ENCODE data around the gene MDP1.

Gene MDP1

GRCh38 chr14:24262821-24263733 lies 47.2 kb upstream of the MDP1 start, which contains the start of gene TGM1:
TGM1 (minus strand) TSS chr14:24263177; CDS start chr14:24262352, 825 bp downstream.
- Histone ChIP-seq H2AFZ (ENCODE audit: low read length) (no peak within 1 kb of the TSS), H3K27ac (ENCODE audit: low read length) (no peak within 1 kb of the TSS), H3K4me1 (ENCODE audit: low read length) (no peaks in the 10 kb centered on the region), H3K4me3 (ENCODE audit: low read length) (no peak within 1 kb of the TSS), H3F3A (ENCODE audit: insufficient read depth, low read length) (no peaks in the 10 kb centered on the region), H3K27me3 (replicated peaks; ENCODE audit: insufficient read depth, low read length) (no peaks in the 10 kb centered on the region), H3K36me3 (replicated peaks; ENCODE audit: insufficient read depth, low read length) (no peaks in the 10 kb centered on the region), H3K9me3 (replicated peaks; ENCODE audit: insufficient read depth, low read length) (no peaks in the 10 kb centered on the region), H3K9ac (ENCODE audit: low read length) (no peak within 1 kb of the TSS), H3K79me2 (ENCODE audit: low read length) (no peaks in the 10 kb centered on the region), H4K20me1 (ENCODE audit: insufficient read depth, low read length) (no peaks in the 10 kb centered on the region), H3K4me2 (ENCODE audit: low read depth, low read length) (no peak within 1 kb of the TSS), H3K9me2 (replicated peaks; ENCODE audit: insufficient read depth, low read length) (no peaks in the 10 kb centered on the region)
- DNase-seq, result no peak
- TF ChIP-seq CTCF (IDR thresholded peaks at IDR 0.05; ENCODE audit: low read length) (no peak), EZH2phosphoT487 (IDR thresholded peaks at IDR 0.05; ENCODE audit: low read length) (no peak), EZH2 (optimal IDR thresholded peaks at IDR 0.05; ENCODE audit: low read depth, low read length) (no peak)

- DNase-seq, result no peak
- Histone ChIP-seq H3K27ac (ENCODE audit: low read length) (no peak overlapping the region), H3K9me3 (replicated peaks; ENCODE audit: insufficient read depth, low read length) (no peaks in the 10 kb centered on the region), H3K4me2 (ENCODE audit: low read depth, low read length) (no peak overlapping the region), H3K9me2 (replicated peaks; ENCODE audit: insufficient read depth, low read length) (no peaks in the 10 kb centered on the region), H3K4me1 (ENCODE audit: low read length) (no peaks in the 10 kb centered on the region), H4K20me1 (ENCODE audit: insufficient read depth, low read length) (no peaks in the 10 kb centered on the region), H3K4me3 (ENCODE audit: low read length) (no peak overlapping the region), H3K79me2 (ENCODE audit: low read length) (no peaks in the 10 kb centered on the region), H3K36me3 (replicated peaks; ENCODE audit: insufficient read depth, low read length) (no peaks in the 10 kb centered on the region), H3K27me3 (replicated peaks; ENCODE audit: insufficient read depth, low read length) (no peaks in the 10 kb centered on the region), H3K9ac (ENCODE audit: low read length) (no peak overlapping the region), H3F3A (ENCODE audit: insufficient read depth, low read length) (no peaks in the 10 kb centered on the region), H2AFZ (ENCODE audit: low read length) (no peak overlapping the region)
- TF ChIP-seq EZH2phosphoT487 (IDR thresholded peaks at IDR 0.05; ENCODE audit: low read length) (no peak), CTCF (IDR thresholded peaks at IDR 0.05; ENCODE audit: low read length) (no peak), EZH2 (optimal IDR thresholded peaks at IDR 0.05; ENCODE audit: low read depth, low read length) (no peak)
These were observed 46.1 kb upstream of the MDP1 start for GRCh38 chr14:24261969-24262327.

GRCh38 chr14:24261256-24261968 lies 45.5 kb upstream of the MDP1 start:
- Histone ChIP-seq H3K4me2 (ENCODE audit: low read depth, low read length) (no peak overlapping the region), H3K4me1 (ENCODE audit: low read length) (no peaks in the 10 kb centered on the region), H3K9me2 (replicated peaks; ENCODE audit: insufficient read depth, low read length) (no peaks in the 10 kb centered on the region), H3K27ac (ENCODE audit: low read length) (no peak overlapping the region), H3K4me3 (ENCODE audit: low read length) (no peak overlapping the region), H4K20me1 (ENCODE audit: insufficient read depth, low read length) (no peaks in the 10 kb centered on the region), H3F3A (ENCODE audit: insufficient read depth, low read length) (no peaks in the 10 kb centered on the region), H3K79me2 (ENCODE audit: low read length) (no peaks in the 10 kb centered on the region), H3K27me3 (replicated peaks; ENCODE audit: insufficient read depth, low read length) (no peaks in the 10 kb centered on the region), H2AFZ (ENCODE audit: low read length) (no peak overlapping the region), H3K9me3 (replicated peaks; ENCODE audit: insufficient read depth, low read length) (no peaks in the 10 kb centered on the region), H3K36me3 (replicated peaks; ENCODE audit: insufficient read depth, low read length) (no peaks in the 10 kb centered on the region), H3K9ac (ENCODE audit: low read length) (no peak overlapping the region)
- no peak for DNase-seq
- TF ChIP-seq EZH2phosphoT487 (IDR thresholded peaks at IDR 0.05; ENCODE audit: low read length) (no peak), CTCF (IDR thresholded peaks at IDR 0.05; ENCODE audit: low read length) (no peak)

Data from MM.1S (cell line).